ENCODE measurements around the gene SLC16A2. TPM values are rescaled to one million over a fixed set of nuclear protein-coding genes. Genes with fewer than 3 reads are reported as not detected.
"Not testable (repeated sequence)": the region's sequence is repeated elsewhere in the genome, so short reads cannot be mapped to it uniquely, and the experiment has no call there.

The SLC16A2 gene
- polyA plus RNA-seq, 6 donors from 2014 or later = 0.15 TPM; not detected in 5

- Mint-ChIP-seq H3K27me3 (no peaks in the 10 kb centered on the region), H3K36me3 (no peaks in the 10 kb centered on the region), H3K4me1 (no peaks in the 10 kb centered on the region), H3K9me3 (no peaks in the 10 kb centered on the region), H3K4me3 (no peak overlapping the region), H3K27ac (no peak overlapping the region)
- DNase-seq = no peak
- no peak for ATAC-seq (ENCODE audit: low read depth in 2 of 2)
Measured at GRCh38 chrX:74450803-74451449, 29.6 kb downstream of the SLC16A2 start.

- Mint-ChIP-seq H3K9me3 (no peaks in the 10 kb centered on the region), H3K27ac (no peak overlapping the region), H3K4me3 (no peak overlapping the region), H3K36me3 (no peaks in the 10 kb centered on the region), H3K27me3 (no peaks in the 10 kb centered on the region), H3K4me1 (no peaks in the 10 kb centered on the region)
- ATAC-seq (ENCODE audit: low read depth in 2 of 2) = no peak
- DNase-seq = no peak
Measured at GRCh38 chrX:74451450-74452198, 30.3 kb downstream of the SLC16A2 start.

GRCh38 chrX:74452199-74452481 is 30.8 kb downstream of the SLC16A2 start:
- Mint-ChIP-seq H3K27ac (no peak overlapping the region), H3K9me3 (no peaks in the 10 kb centered on the region), H3K4me3 (no peak overlapping the region), H3K4me1 (no peaks in the 10 kb centered on the region), H3K36me3 (no peaks in the 10 kb centered on the region), H3K27me3 (no peaks in the 10 kb centered on the region)
- no peak for DNase-seq
- no peak for ATAC-seq (ENCODE audit: low read depth in 2 of 2)

GRCh38 chrX:74453178-74453577 is 31.9 kb downstream of the SLC16A2 start:
- DNase-seq (no peak), ATAC-seq (ENCODE audit: low read depth in 2 of 2) (no peak)
- no peaks in the 10 kb centered on the region for H3K27me3 Mint-ChIP-seq
- H3K4me3 Mint-ChIP-seq = no peak overlapping the region
- no peak overlapping the region for H3K27ac Mint-ChIP-seq
- H3K36me3 Mint-ChIP-seq = no peaks in the 10 kb centered on the region
- H3K9me3 Mint-ChIP-seq = no peaks in the 10 kb centered on the region
- H3K4me1 Mint-ChIP-seq = no peaks in the 10 kb centered on the region

GRCh38 chrX:74454233-74454632 is 32.9 kb downstream of the SLC16A2 start:
- not testable (repeated sequence) for DNase-seq; H3K9me3 Mint-ChIP-seq; H3K4me1 Mint-ChIP-seq; H3K36me3 Mint-ChIP-seq; H3K27me3 Mint-ChIP-seq; H3K4me3 Mint-ChIP-seq; H3K27ac Mint-ChIP-seq; ATAC-seq (ENCODE audit: low read depth in 2 of 2)

GRCh38 chrX:74458736-74459135 is 37.4 kb downstream of the SLC16A2 start:
- ATAC-seq (ENCODE audit: low read depth in 2 of 2) (no peak), DNase-seq (no peak)
- Mint-ChIP-seq H3K27me3 (peaks cover 0 to 4% (median 0%) of the 10 kb centered on the region in 3 donors), H3K36me3 (no peaks in the 10 kb centered on the region), H3K4me1 (no peaks in the 10 kb centered on the region), H3K9me3 (no peaks in the 10 kb centered on the region), H3K27ac (no peak overlapping the region), H3K4me3 (no peak overlapping the region)

GRCh38 chrX:74461384-74461783 is 40.1 kb downstream of the SLC16A2 start:
- DNase-seq (no peak), ATAC-seq (ENCODE audit: low read depth in 2 of 2) (no peak)
- H3K36me3 Mint-ChIP-seq = no peaks in the 10 kb centered on the region
- H3K27me3 Mint-ChIP-seq = peaks cover 0 to 4% (median 0%) of the 10 kb centered on the region in 3 donors
- no peaks in the 10 kb centered on the region for H3K9me3 Mint-ChIP-seq
- H3K4me3 Mint-ChIP-seq = no peak overlapping the region
- H3K4me1 Mint-ChIP-seq = no peaks in the 10 kb centered on the region
- no peak overlapping the region for H3K27ac Mint-ChIP-seq

GRCh38 chrX:74464722-74465121 is 43.4 kb downstream of the SLC16A2 start:
- Mint-ChIP-seq H3K4me3 (no peak overlapping the region), H3K27me3 (peaks cover 0 to 4% (median 0%) of the 10 kb centered on the region in 3 donors), H3K27ac (no peak overlapping the region), H3K9me3 (peaks cover 0 to 2% (median 0%) of the 10 kb centered on the region in 7 donors), H3K36me3 (no peaks in the 10 kb centered on the region), H3K4me1 (no peaks in the 10 kb centered on the region)
- ATAC-seq (ENCODE audit: low read depth in 2 of 2) (no peak), DNase-seq (no peak)

GRCh38 chrX:74465424-74465823 is 44.1 kb downstream of the SLC16A2 start:
- DNase-seq (no peak), ATAC-seq (ENCODE audit: low read depth in 2 of 2) (no peak)
- peaks cover 0 to 4% (median 0%) of the 10 kb centered on the region in 3 donors for H3K27me3 Mint-ChIP-seq
- no peak overlapping the region for H3K27ac Mint-ChIP-seq
- no peaks in the 10 kb centered on the region for H3K36me3 Mint-ChIP-seq
- H3K4me1 Mint-ChIP-seq = no peaks in the 10 kb centered on the region
- H3K4me3 Mint-ChIP-seq = no peak overlapping the region
- peaks cover 0 to 7% (median 0%) of the 10 kb centered on the region in 7 donors for H3K9me3 Mint-ChIP-seq

GRCh38 chrX:74467656-74468055 is 46.4 kb downstream of the SLC16A2 start:
- H3K27me3 Mint-ChIP-seq = no peaks in the 10 kb centered on the region
- H3K4me3 Mint-ChIP-seq = no peak overlapping the region
- H3K4me1 Mint-ChIP-seq = no peaks in the 10 kb centered on the region
- no peak for DNase-seq
- ATAC-seq (ENCODE audit: low read depth in 2 of 2) = no peak
- H3K27ac Mint-ChIP-seq = no peak overlapping the region
- no peaks in the 10 kb centered on the region for H3K36me3 Mint-ChIP-seq
- peaks cover 0 to 7% (median 0%) of the 10 kb centered on the region in 7 donors for H3K9me3 Mint-ChIP-seq

GRCh38 chrX:74473116-74473515 is 51.8 kb downstream of the SLC16A2 start:
- H3K27ac Mint-ChIP-seq; DNase-seq; H3K4me1 Mint-ChIP-seq; H3K36me3 Mint-ChIP-seq; ATAC-seq (ENCODE audit: low read depth in 2 of 2); H3K27me3 Mint-ChIP-seq: not testable (repeated sequence)
- Mint-ChIP-seq H3K4me3 (peak overlapping the region in 1 of 8 donors; percentile 56), H3K9me3 (peaks cover 0 to 15% (median 3%) of the 10 kb centered on the region in 7 donors)

GRCh38 chrX:74490247-74490646 is 69.0 kb downstream of the SLC16A2 start:
- Mint-ChIP-seq H3K27me3 (no peaks in the 10 kb centered on the region), H3K4me3 (no peak overlapping the region), H3K36me3 (no peaks in the 10 kb centered on the region), H3K4me1 (no peaks in the 10 kb centered on the region), H3K27ac (no peak overlapping the region), H3K9me3 (no peaks in the 10 kb centered on the region)
- ATAC-seq (ENCODE audit: low read depth in 2 of 2) (no peak), DNase-seq (no peak)

- ATAC-seq (ENCODE audit: low read depth in 2 of 2) = no peak
- DNase-seq = no peak
Measured at GRCh38 chrX:74492720-74493201, 71.5 kb downstream of the SLC16A2 start.

GRCh38 chrX:74493806-74494205 is 72.5 kb downstream of the SLC16A2 start:
- H3K36me3 Mint-ChIP-seq = no peaks in the 10 kb centered on the region
- peaks cover 0 to 2% (median 0%) of the 10 kb centered on the region in 7 donors for H3K9me3 Mint-ChIP-seq
- H3K4me3 Mint-ChIP-seq = no peak overlapping the region
- H3K27me3 Mint-ChIP-seq = peaks cover 0 to 13% (median 0%) of the 10 kb centered on the region in 3 donors
- no peak overlapping the region for H3K27ac Mint-ChIP-seq
- ATAC-seq (ENCODE audit: low read depth in 2 of 2) (no peak), DNase-seq (no peak)
- H3K4me1 Mint-ChIP-seq = no peaks in the 10 kb centered on the region

More at GRCh38 chrX:74492720-74493201, 71.5 kb downstream of the SLC16A2 start:
- Mint-ChIP-seq H3K4me1 (no peaks in the 10 kb centered on the region), H3K9me3 (no peaks in the 10 kb centered on the region), H3K4me3 (no peak overlapping the region), H3K27ac (no peak overlapping the region), H3K36me3 (no peaks in the 10 kb centered on the region), H3K27me3 (peaks cover 0 to 11% (median 0%) of the 10 kb centered on the region in 3 donors)
